Testis (tissue), 3 donors: Measurements from ENCODE around the gene BTBD2. TPM values are rescaled to one million over a fixed set of nuclear protein-coding genes. Genes with fewer than 3 reads are reported as not detected.

Source experiments
- DNase-seq: peaks from one replicate; pipeline ENCODE4 v3.0.0-alpha.2; 2019
- H3K27ac ChIP-seq, 2 donors: fragments of 200-600 bp; sonication (generic); one replicate each; pipeline ENCODE4 v1.5.1; 2019
- H3K27me3 ChIP-seq: fragments of 200-600 bp; sonication (generic); one replicate; pipeline ENCODE4 v1.5.1; 2019
- H3K36me3 ChIP-seq: fragments of 200-600 bp; sonication (generic); one replicate; pipeline ENCODE4 v1.5.1; 2017; ENCODE audit warnings: low read depth; ENCODE audit errors: missing control alignments
- H3K4me1 ChIP-seq: fragments of 200-600 bp; sonication (generic); one replicate; pipeline ENCODE4 v1.5.1; 2019
- H3K4me3 ChIP-seq, 2 donors: fragments of 200-600 bp; sonication (generic); one replicate each; pipeline ENCODE4 v1.5.1; 2017 to 2019
- H3K9me3 ChIP-seq: fragments of 200-600 bp; sonication (generic); one replicate; pipeline ENCODE4 v1.5.1; 2017
- CTCF ChIP-seq, 3 experiments: fragments of 450-650 bp in 2 of 3; fragments of 200-600 bp in 1 of 3; sonication (generic) in 1 of 3; IDR thresholded peaks; one replicate each; pipeline ENCODE4 v1.5.1; 2016 to 2019; ENCODE audit warnings: antibody characterized with exemption in 3 of 3, mild to moderate bottlenecking in 2 of 3, moderate library complexity in 1 of 3
- POLR2A ChIP-seq: fragments of 450-650 bp; IDR thresholded peaks from one replicate; pipeline ENCODE4 v1.6.1; 2017; ENCODE audit warnings: antibody characterized with exemption, mild to moderate bottlenecking, moderate library complexity
- WGBS, 2 donors: methylation state at CpG; one replicate each; pipeline ENCODE4 v1.1.5; 2018; 5-methylcytosine and 5-hydroxymethylcytosine counted together
- intact Hi-C: fragments of 100-400 bp; cut with DNase I; formaldehyde crosslinking; loops from one replicate; pipeline ENCODE4 v1.15.1; 2023; ENCODE audit warnings: low total_unique reads
- polyA plus RNA-seq: library from polyadenylated mRNA; stranded (reverse); fragments of 350-450 nt; fragmentation: Illumina TruSeq; extraction: RNeasy Lipid Tissue Mini Kit (QIAGEN cat#74804); gene quantifications from one replicate; pipeline ENCODE4 v1.2.3, GENCODE V29; 2014; ENCODE audit warnings: low read depth, low replicate concordance; ENCODE audit not compliant: insufficient read depth
- total RNA-seq, 2 donors: library from RNA; depleted of rRNA; stranded (reverse); fragments of >200 nt; gene quantifications; one replicate each; pipeline ENCODE4 v1.2.3, GENCODE V29; 2016

The BTBD2 gene
- total and polyA plus RNA-seq, 3 donors from 2014 or later = 43.2 to 117 (median 61.1) TPM

- DNase-seq = no peak
- Histone ChIP-seq H3K36me3 (no peaks in the 10 kb centered on the region), H3K4me1 (no peaks in the 10 kb centered on the region), H3K9me3 (no peaks in the 10 kb centered on the region), H3K27ac (no peak overlapping the region), H3K27me3 (no peaks in the 10 kb centered on the region), H3K4me3 (no peak overlapping the region)
- TF ChIP-seq POLR2A (no peak), CTCF (IDR thresholded peaks at IDR 0.05) (no peak)
- intact Hi-C loops = no loop called here
- WGBS, 2 donors = 88 to 89% methylated on average over 40 to 42 of the region's 42 CpGs
These were observed 29.0 kb downstream of the BTBD2 start for GRCh38 chr19:1986357-1987162.

- 76 to 80% methylated on average over 28 to 44 of the region's 44 CpGs for WGBS, 2 donors
- H3K36me3 ChIP-seq = no peaks in the 10 kb centered on the region
- DNase-seq = peak; percentile 43
These were observed 29.7 kb downstream of the BTBD2 start for GRCh38 chr19:1985588-1986356.

DNA sequence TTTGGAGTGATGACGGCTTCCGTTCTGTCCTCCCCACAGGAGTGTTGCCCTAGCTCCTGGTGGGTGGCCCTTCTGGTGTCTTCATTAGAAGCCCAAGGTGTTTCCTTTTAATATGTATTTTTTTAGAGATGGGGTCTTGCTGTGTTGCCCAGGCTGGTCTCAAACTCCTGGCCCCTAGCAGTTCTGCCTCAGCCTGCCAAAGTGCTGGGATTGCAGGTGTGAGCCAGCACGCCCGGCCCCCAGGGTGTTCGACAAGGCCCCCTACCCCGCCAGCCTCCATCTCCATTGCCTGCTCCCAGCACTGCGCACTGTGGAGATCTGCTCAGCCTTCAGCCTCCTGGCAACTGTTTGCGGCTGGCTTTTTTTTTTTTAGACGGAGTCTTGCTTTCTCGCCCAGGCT is 31.2 kb downstream of the BTBD2 start:
- H3K4me3 ChIP-seq = no peak overlapping the region
- no peak for DNase-seq
- no peaks in the 10 kb centered on the region for H3K27me3 ChIP-seq
- H3K27ac ChIP-seq = no peak overlapping the region
- TF ChIP-seq POLR2A (no peak), CTCF (IDR thresholded peaks at IDR 0.05) (no peak)
- intact Hi-C loops = no loop called here
- H3K9me3 ChIP-seq = no peaks in the 10 kb centered on the region
- H3K36me3 ChIP-seq = no peaks in the 10 kb centered on the region
- 90 to 91% methylated on average over 10 of the region's 10 CpGs for WGBS, 2 donors
- peaks cover 6% of the 10 kb centered on the region for H3K4me1 ChIP-seq

More at GRCh38 chr19:1985588-1986356, 29.7 kb downstream of the BTBD2 start:
- Histone ChIP-seq H3K4me3 (no peak overlapping the region), H3K9me3 (no peaks in the 10 kb centered on the region), H3K27ac (no peak overlapping the region), H3K4me1 (no peaks in the 10 kb centered on the region), H3K27me3 (no peaks in the 10 kb centered on the region)
- intact Hi-C loops = no loop called here
- TF ChIP-seq CTCF (IDR thresholded peaks at IDR 0.05) = no peak
- no peak for TF ChIP-seq POLR2A

DNA sequence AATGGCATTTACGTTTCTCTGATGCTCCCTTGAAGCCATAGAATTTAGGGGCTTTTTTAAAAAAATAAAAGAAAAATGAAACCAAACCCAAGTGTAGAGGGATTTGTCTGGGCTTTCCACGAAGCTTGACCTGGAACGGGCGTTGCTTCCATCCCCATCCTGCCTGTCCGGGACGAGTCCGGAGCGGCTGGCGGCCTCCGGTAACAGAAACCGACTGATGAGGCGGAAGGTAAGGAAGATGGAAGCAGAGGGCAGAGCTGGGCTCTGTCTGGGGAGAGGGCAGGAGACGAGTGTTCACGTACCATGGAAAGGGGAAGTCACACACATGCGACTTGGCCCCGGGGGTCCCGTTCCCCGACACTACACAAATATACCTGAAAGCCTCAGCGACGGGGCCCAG is 34.3 kb downstream of the BTBD2 start:
- no peak for TF ChIP-seq CTCF (IDR thresholded peaks at IDR 0.05)
- TF ChIP-seq POLR2A = no peak
- H3K27ac ChIP-seq = no peak overlapping the region
- H3K36me3 ChIP-seq = no peaks in the 10 kb centered on the region

More for the DNA sequence above, 34.3 kb downstream of the BTBD2 start:
- Histone ChIP-seq H3K4me1 (peaks cover 6% of the 10 kb centered on the region), H3K27me3 (no peaks in the 10 kb centered on the region), H3K9me3 (no peaks in the 10 kb centered on the region), H3K4me3 (no peak overlapping the region)
- 83 to 94% methylated on average over 20 of the region's 20 CpGs for WGBS, 2 donors
- intact Hi-C loops = no loop called here
- DNase-seq = no peak
